GM12878 (cell line): Measurements from ENCODE around the gene PRSS36. TPM values are rescaled to one million over a fixed set of nuclear protein-coding genes. Genes with fewer than 3 reads are reported as not detected.
A peak's percentile ranks its signal among the peaks of the same experiment; 100 is the strongest.

Source experiments
- EP300 ChIP-seq, 2 experiments: fragments of 150-350 bp in 1 of 2; IDR thresholded peaks; 2 replicates each; pipeline ENCODE4 v1.6.1; 2011 to 2012; ENCODE audit warnings: low read depth in 2 of 2, low read length in 2 of 2, borderline replicate concordance in 1 of 2, improper control_type of control experiment in 1 of 2, inconsistent platforms in 1 of 2; ENCODE audit not compliant: control insufficient read depth in 1 of 2
- GATAD2B ChIP-seq: fragments of 450-650 bp; conservative IDR thresholded peaks from 2 replicates; pipeline ENCODE4 v1.6.1; 2017; ENCODE audit warnings: low read depth, mild to moderate bottlenecking, moderate library complexity
- HCFC1 ChIP-seq: fragments of 150-350 bp; IDR thresholded peaks from 2 replicates; pipeline ENCODE4 v1.6.1; 2014; ENCODE audit warnings: low read length
- POU2F2 ChIP-seq: IDR thresholded peaks from 3 replicates; pipeline ENCODE4 v1.6.1; 2011; ENCODE audit warnings: low read depth, mild to moderate bottlenecking, low read length, borderline replicate concordance
- RB1 ChIP-seq: fragments of 450-650 bp; formaldehyde crosslinking; IDR thresholded peaks from 2 replicates; pipeline ENCODE4 v1.6.1; 2017; ENCODE audit warnings: mild to moderate bottlenecking, borderline replicate concordance
- RUNX3 ChIP-seq: IDR thresholded peaks from 2 replicates; pipeline ENCODE4 v1.6.1; 2012; ENCODE audit warnings: low read length, inconsistent platforms
- TBL1XR1 ChIP-seq: IDR thresholded peaks from 2 replicates; pipeline ENCODE4 v1.6.1; 2012; ENCODE audit warnings: low read depth, low read length, improper control_type of control experiment
- ZNF207 ChIP-seq: fragments of 450-650 bp; IDR thresholded peaks from 2 replicates; pipeline ENCODE4 v1.6.1; 2014; ENCODE audit warnings: antibody characterized with exemption, mild to moderate bottlenecking, borderline replicate concordance
- ZNF384 ChIP-seq: IDR thresholded peaks from 2 replicates; pipeline ENCODE4 v1.6.1; 2012; ENCODE audit warnings: low read depth, mild to moderate bottlenecking, low read length, improper control_type of control experiment, borderline replicate concordance
- ZZZ3 ChIP-seq: IDR thresholded peaks from 2 replicates; pipeline ENCODE4 v1.6.1; 2011; ENCODE audit warnings: low read depth; ENCODE audit not compliant: control insufficient read depth, insufficient read length
- polyA plus RNA-seq, 11 experiments: library from polyadenylated mRNA; depleted of rRNA in 4 of 11; unstranded in 6 of 11; stranded (reverse) in 5 of 11; fragments of >200 nt; fragmentation: Nextera tagmentation in 4 of 11; fragmentation: Illumina TruSeq in 1 of 11; extraction: Ambion mirVana in 4 of 11; extraction: Trizol in 1 of 11; gene quantifications; 1 replicate in 1 of 11; 2 replicates in 10 of 11; pipeline versions ENCODE4 v1.2.1 to v1.2.3, GENCODE V29; 2011 to 2016; ENCODE audit warnings: inconsistent platforms in 2 of 11, missing spikeins in 2 of 11, low read depth in 1 of 11
- total RNA-seq, 4 experiments: library from RNA; depleted of rRNA in 3 of 4; stranded (reverse); fragments of >200 nt in 3 of 4; fragmentation: Illumina TruSeq in 1 of 4; extraction: Trizol in 1 of 4; gene quantifications; 2 replicates each; pipeline versions ENCODE4 v1.2.1 to v1.2.3, GENCODE V29; 2013 to 2021
- TF ChIP-seq, protein P1 (sequence below): fragments of 450-650 bp; IDR thresholded peaks from 2 replicates; pipeline ENCODE4 v1.6.1; 2016; ENCODE audit warnings: mild to moderate bottlenecking

Gene PRSS36
- total and polyA plus RNA-seq, 10 of the 15 experiments (the other 5 are each of a cell fraction or from before 2014, with no cell fraction given) = 0.11 to 1.1 (median 0.17) TPM; not detected in 3

DNA sequence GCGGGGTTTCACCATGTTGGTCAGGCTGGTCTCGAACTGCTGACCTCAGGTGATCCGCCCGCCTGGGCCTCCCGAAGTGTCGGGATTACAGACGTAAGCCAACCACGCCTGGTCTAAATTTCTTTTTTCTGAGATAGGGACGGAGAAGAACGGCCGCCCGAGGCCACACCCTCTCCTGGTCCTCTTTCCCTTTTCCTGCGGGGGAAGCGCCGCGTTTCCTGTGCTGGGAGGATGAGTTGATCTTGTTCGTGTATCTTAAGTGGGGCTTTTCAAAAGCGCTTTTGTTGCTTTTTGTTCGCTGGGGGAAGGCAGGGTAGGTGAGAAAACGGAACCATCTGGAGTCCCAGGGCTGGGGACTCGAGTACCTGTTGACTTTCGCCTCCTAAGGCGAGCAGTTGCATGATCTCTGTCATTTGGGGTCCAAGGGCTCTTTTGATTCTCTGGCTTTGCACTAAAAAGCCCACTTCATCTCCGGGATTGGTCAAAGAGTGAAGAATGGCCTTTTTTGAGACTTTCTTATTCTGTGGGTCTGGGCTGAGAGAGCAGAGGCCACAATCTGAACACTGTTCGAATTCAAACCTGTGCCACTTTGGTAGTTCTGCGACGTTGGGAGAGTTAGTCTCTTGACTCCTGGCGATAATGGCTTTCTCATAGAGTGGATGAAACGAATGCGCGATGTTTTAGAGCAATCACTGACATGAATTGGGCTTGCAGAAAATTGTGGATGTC is 31.4 kb upstream of the PRSS36 start (continued):
- TF ChIP-seq, protein P1, sequence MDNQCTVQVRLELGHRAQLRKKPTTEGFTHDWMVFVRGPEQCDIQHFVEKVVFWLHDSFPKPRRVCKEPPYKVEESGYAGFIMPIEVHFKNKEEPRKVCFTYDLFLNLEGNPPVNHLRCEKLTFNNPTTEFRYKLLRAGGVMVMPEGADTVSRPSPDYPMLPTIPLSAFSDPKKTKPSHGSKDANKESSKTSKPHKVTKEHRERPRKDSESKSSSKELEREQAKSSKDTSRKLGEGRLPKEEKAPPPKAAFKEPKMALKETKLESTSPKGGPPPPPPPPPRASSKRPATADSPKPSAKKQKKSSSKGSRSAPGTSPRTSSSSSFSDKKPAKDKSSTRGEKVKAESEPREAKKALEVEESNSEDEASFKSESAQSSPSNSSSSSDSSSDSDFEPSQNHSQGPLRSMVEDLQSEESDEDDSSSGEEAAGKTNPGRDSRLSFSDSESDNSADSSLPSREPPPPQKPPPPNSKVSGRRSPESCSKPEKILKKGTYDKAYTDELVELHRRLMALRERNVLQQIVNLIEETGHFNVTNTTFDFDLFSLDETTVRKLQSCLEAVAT = peak; percentile 30; the same call in 1 of the 2 replicates
- no peak for TF ChIP-seq ZZZ3
- TF ChIP-seq ZNF384 = no peak
- TF ChIP-seq RUNX3 = 0 out of 2 replicates have a peak, but pooled peaks have one; percentile 0
- TF ChIP-seq ZNF207 = no peak
- no peak for TF ChIP-seq HCFC1
- TF ChIP-seq TBL1XR1 = no peak
- TF ChIP-seq EP300 (IDR thresholded peaks at IDR 0.05; ENCODE audit: borderline replicate concordance in 1 of 2, control insufficient read depth in 1 of 2, low read depth in 2 of 2, low read length in 2 of 2) = no peak
- TF ChIP-seq RB1 = no peak
- no peak for TF ChIP-seq GATAD2B
- TF ChIP-seq POU2F2 = 0 out of 3 replicates have a peak, but pooled peaks have one; percentile 33
